HG03460 (cell line): ENCODE data around the gene PSAP.

Source experiments
- ATAC-seq: cut with Tn5 transposase; IDR thresholded peaks from one replicate; pipeline ENCODE4 v1.9.1; 2021; ENCODE audit not compliant: unreplicated experiment

PSAP gene

GRCh38 chr10:71770255-71770654, 80.8 kb downstream of the PSAP start:
- ATAC-seq = no peak

GRCh38 chr10:71769279-71769823, 81.7 kb downstream of the PSAP start:
- peak; percentile 27 for ATAC-seq

GRCh38 chr10:71767420-71768035, 83.5 kb downstream of the PSAP start:
- no peak for ATAC-seq

- no peak for ATAC-seq
Observed at GRCh38 chr10:71766717-71767419, 84.2 kb downstream of the PSAP start.
